Measurements from ENCODE around the gene GABBR2. TPM values are rescaled to one million over a fixed set of nuclear protein-coding genes. Genes with fewer than 3 reads are reported as not detected.

Gene GABBR2
- total and polyA plus RNA-seq, 9 of the 15 experiments (the other 6 are each of a cell fraction or from before 2014, with no cell fraction given): 0.15 to 1.9 (median 0.32) TPM

DNA sequence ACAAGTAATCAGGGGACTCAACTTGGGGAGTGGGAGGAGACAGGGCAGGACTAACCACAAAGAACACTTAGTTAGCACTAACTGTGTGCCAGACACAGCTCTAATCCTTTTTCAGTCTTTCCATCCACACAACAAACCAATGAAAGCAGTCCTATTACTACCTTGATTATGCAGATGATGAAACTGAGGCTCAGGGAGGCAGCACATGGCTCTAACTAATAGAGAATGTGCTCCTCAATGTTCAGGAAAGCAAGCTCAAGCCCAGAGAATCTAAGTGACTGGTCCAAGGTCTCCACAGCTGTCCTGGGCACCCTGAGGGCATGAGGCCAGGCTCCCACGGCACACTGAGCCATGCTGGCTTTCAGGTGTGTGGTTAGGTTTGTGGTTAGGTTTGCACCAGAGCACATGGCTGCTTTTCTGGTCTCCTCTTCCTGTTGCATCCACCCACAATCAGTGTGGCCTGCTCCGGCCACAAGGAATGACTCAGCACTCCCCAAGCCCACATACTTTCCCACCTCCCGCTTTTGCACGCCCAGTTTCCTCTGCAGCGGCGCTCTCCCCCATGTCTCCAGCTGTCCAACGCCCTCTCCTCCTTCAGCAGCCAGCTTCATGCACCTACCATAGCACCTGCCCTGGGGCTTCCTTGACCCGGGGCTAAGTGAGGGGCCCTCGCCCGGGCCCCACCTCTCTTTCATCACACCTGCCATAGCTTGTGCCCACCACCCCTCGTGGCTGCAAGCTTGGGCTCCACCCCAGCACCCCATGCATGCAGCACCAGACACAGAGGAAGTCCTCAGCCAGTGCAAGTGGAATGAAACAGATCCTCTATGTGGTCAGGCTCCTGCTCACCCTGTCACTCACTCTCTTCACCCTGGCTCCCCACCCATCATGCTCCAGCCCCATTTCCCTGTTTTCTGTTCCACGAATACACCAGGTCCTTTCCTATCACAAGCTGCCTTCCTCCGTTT is 133.1 kb downstream of the GABBR2 start (continued):
- TF ChIP-seq ZNF445 (CRISPR knock-in tag; IDR thresholded peaks at IDR 0.05; ENCODE audit: low read depth): no peak
- TF ChIP-seq POLR2A (conservative IDR thresholded peaks at IDR 0.05): no peak; the same call in 1 of the 2 replicates
- TF ChIP-seq SRSF9 (IDR thresholded peaks at IDR 0.05; ENCODE audit: borderline replicate concordance, low read depth, low read length): no peak
- no peak for TF ChIP-seq RFX5 (IDR thresholded peaks at IDR 0.05; ENCODE audit: low read depth, low read length)
- TF ChIP-seq EHMT2 (IDR thresholded peaks at IDR 0.05): no peak
- TF ChIP-seq BCOR (IDR thresholded peaks at IDR 0.05): no peak
- TF ChIP-seq, protein P1, sequence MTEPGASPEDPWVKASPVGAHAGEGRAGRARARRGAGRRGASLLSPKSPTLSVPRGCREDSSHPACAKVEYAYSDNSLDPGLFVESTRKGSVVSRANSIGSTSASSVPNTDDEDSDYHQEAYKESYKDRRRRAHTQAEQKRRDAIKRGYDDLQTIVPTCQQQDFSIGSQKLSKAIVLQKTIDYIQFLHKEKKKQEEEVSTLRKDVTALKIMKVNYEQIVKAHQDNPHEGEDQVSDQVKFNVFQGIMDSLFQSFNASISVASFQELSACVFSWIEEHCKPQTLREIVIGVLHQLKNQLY (CRISPR knock-in tag; conservative IDR thresholded peaks at IDR 0.05): 0 out of 4 replicates have a peak, but pooled peaks of 1 of the 2 experiments have one; percentile 57
- TF ChIP-seq ZNF717 (CRISPR knock-in tag; IDR thresholded peaks at IDR 0.05): no peak
- TF ChIP-seq, protein P2, sequence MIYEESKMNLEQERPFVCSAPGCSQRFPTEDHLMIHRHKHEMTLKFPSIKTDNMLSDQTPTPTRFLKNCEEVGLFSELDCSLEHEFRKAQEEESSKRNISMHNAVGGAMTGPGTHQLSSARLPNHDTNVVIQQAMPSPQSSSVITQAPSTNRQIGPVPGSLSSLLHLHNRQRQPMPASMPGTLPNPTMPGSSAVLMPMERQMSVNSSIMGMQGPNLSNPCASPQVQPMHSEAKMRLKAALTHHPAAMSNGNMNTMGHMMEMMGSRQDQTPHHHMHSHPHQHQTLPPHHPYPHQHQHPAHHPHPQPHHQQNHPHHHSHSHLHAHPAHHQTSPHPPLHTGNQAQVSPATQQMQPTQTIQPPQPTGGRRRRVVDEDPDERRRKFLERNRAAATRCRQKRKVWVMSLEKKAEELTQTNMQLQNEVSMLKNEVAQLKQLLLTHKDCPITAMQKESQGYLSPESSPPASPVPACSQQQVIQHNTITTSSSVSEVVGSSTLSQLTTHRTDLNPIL (CRISPR knock-in tag; IDR thresholded peaks at IDR 0.05): no peak
- TF ChIP-seq, protein P3, sequence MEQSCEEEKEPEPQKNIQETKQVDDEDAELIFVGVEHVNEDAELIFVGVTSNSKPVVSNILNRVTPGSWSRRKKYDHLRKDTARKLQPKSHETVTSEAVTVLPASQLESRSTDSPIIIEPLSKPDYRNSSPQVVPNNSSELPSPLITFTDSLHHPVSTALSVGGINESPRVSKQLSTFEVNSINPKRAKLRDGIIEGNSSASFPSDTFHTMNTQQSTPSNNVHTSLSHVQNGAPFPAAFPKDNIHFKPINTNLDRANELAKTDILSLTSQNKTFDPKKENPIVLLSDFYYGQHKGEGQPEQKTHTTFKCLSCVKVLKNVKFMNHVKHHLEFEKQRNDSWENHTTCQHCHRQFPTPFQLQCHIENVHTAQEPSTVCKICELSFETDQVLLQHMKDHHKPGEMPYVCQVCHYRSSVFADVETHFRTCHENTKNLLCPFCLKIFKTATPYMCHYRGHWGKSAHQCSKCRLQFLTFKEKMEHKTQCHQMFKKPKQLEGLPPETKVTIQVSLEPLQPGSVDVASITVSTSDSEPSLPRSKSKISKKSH (CRISPR knock-in tag; IDR thresholded peaks at IDR 0.05): no peak
- TF ChIP-seq, protein P4, sequence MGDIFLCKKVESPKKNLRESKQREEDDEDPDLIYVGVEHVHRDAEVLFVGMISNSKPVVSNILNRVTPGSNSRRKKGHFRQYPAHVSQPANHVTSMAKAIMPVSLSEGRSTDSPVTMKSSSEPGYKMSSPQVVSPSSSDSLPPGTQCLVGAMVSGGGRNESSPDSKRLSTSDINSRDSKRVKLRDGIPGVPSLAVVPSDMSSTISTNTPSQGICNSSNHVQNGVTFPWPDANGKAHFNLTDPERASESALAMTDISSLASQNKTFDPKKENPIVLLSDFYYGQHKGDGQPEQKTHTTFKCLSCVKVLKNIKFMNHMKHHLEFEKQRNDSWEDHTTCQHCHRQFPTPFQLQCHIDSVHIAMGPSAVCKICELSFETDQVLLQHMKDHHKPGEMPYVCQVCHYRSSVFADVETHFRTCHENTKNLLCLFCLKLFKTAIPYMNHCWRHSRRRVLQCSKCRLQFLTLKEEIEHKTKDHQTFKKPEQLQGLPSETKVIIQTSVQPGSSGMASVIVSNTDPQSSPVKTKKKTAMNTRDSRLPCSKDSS (IDR thresholded peaks at IDR 0.05; ENCODE audit: low read depth, partially characterized antibody): no peak
- 0 out of 2 replicates have a peak, but pooled peaks have one; percentile 59 for TF ChIP-seq FOXK1 (CRISPR knock-in tag; IDR thresholded peaks at IDR 0.05; ENCODE audit: borderline replicate concordance)
- TF ChIP-seq ELF4 (CRISPR knock-in tag; IDR thresholded peaks at IDR 0.05): no peak
- TF ChIP-seq CCNT2 (IDR thresholded peaks at IDR 0.05; ENCODE audit: borderline replicate concordance, extremely low read depth, insufficient read length, low read depth, low read length): peak; percentile 41
- peak; percentile 95 for TF ChIP-seq MAFF (IDR thresholded peaks at IDR 0.05; ENCODE audit: low read length)
- no peak for TF ChIP-seq ZNF696 (CRISPR knock-in tag; conservative IDR thresholded peaks at IDR 0.05)
- TF ChIP-seq ADNP (tag; IDR thresholded peaks at IDR 0.05): no peak
- TF ChIP-seq TRIM24 (IDR thresholded peaks at IDR 0.05): peak in 1 of 2 experiments; percentile 66; a peak in 2 of 4 replicates
- TF ChIP-seq ZNF551 (CRISPR knock-in tag; IDR thresholded peaks at IDR 0.05): no peak

Data from K562 (cell line).